GM10266 (cell line): Measurements from ENCODE around the gene PDYN.

ENCODE experiments used
- DNase-seq: peaks from one replicate; pipeline ENCODE4 v3.0.0; 2012; ENCODE audit errors: extremely low spot score
- CTCF ChIP-seq: IDR thresholded peaks from 2 replicates; pipeline ENCODE4 v1.5.1; 2012; ENCODE audit warnings: mild to moderate bottlenecking, low read depth; ENCODE audit not compliant: control insufficient read depth, insufficient read depth; ENCODE audit errors: missing control alignments

PDYN gene

GRCh38 chr20:1932971-1933370, 60.9 kb downstream of the PDYN start:
- DNase-seq = no peak
- no peak for TF ChIP-seq CTCF

DNA sequence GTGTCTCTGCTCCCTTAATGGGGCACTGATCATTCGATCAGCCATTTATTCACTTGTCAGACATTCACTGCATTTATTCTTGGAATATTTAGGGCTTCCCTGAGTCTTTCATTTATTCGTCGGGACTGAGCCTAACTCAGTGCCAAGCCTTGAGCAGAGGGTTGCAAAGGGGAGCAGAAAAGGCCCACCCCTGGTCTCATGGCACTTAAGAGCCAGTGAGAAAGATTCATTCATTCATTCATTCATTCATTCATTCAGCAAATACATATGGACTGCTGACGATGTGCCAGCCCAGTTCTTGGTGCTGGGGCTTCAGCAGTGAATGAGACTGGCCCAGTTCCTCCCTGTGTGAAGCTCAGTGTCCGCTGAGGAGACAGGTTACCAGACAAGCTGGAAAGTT, 62.0 kb downstream of the PDYN start:
- TF ChIP-seq CTCF = no peak
- no peak for DNase-seq

DNA sequence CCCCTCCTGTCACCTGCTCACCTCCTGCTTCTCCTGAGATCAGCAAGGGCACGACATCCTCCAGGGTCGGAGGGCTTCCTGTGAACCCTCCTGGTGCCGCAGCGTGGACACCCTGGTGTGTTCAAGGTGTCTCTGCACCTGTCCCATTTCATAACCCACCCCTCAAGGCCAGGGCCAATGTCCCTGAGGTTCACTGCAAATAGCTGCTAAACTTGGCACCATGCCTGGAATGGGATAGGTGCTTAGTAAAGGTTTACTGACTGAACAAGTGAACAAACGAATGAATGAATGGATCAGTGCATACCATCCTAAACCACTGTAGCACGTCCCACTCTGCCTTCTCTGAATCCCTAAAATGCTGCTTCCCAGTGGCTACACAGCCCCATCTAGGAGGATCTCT, 63.7 kb downstream of the PDYN start:
- no peak for DNase-seq
- TF ChIP-seq CTCF = no peak

GRCh38 chr20:1929460-1929859, 64.4 kb downstream of the PDYN start:
- no peak for DNase-seq
- no peak for TF ChIP-seq CTCF

DNA sequence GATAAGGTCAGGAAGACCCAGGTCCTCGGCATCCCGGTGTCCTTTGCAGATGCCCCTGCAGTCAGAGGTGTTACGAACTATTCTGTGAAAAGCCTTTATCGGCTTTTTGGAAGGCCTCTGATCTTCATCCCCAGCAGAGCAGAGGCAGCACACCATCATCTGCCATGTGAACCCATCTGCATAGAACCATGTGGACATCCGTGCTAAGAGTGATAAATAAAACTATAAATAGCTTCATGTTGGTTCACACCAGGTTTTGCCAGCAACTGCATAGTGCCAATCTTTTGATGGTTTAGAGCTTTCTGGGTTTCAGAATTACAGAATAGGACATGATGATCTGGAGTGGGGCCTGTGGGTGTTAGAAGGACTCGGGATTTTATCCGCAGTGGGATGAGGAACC, 65.1 kb downstream of the PDYN start:
- TF ChIP-seq CTCF = no peak

More for the DNA sequence above, 65.1 kb downstream of the PDYN start:
- no peak for DNase-seq
